Activated CD8-positive, alpha-beta memory T cell treated with anti-CD3 and anti-CD28 coated beads for 1 hour (primary cell): Measurements from ENCODE around the gene OR10H5.
"Not testable (repeated sequence)": the region's sequence is repeated elsewhere in the genome, so short reads cannot be mapped to it uniquely, and the experiment has no call there.

ENCODE experiments used
- DNase-seq, 2 donors: peaks; one replicate each; pipeline ENCODE4 v3.0.0-alpha.2; 2020; ENCODE audit warnings: low read depth in 1 of 2; ENCODE audit errors: extremely low read depth in 1 of 2

The OR10H5 gene

GRCh38 chr19:15787611-15788155 is at the start of gene OR10H5:
Gene OR10H5, plus strand, starts transcription at chr19:15787661. Its CDS starts 6,388 bp downstream, at chr19:15794049.
- no peak for DNase-seq

DNA sequence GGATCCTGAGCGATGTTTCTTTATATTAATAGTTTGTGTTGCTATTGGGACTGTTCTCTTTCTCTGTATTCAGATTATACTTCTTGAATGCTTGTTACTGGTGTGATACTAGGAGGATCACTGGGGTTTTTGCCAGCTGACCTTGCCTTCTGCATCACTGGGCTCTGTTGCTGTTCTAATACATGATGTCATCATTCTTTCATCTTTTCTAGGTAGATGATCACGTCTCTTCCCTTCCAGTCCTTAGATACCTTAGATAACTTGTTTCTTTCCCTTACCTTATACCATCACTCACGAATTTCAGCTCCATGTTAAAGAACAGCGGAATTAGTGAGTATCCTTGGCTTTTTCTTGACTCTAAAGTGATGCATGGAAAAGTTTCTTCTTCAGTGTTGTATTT is 49.7 kb upstream of the OR10H5 start, which contains the start of gene OR10H3:
TSS of gene OR10H3 (plus strand) at position 264 of the 400 bp plus-strand sequence. CDS start 3,408 bp downstream, outside the sequence.
- DNase-seq = no peak

GRCh38 chr19:15740785-15741184 is 46.7 kb upstream of the OR10H5 start:
- no peak for DNase-seq

- DNase-seq = no peak
These were observed 39.2 kb upstream of the OR10H5 start for GRCh38 chr19:15748239-15748638.

DNA sequence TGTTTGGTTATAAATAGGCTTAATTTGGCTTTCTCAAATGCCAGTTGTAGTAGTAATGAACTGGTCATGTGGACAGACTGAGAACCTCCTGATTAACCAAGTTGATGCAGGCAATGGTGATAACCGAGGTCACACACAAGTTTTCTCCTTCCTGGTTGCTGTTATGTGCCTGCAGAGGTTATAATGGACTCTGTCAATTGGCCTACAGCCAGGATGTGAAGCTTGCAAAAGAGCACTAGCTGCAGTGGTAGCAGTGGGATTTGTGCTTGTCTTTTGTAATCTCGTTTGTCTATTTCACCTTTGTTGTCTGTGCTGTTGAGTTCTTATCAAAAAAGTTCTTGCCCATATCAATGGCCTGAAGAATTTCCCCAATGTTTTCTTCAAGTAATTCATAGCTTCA is 29.1 kb upstream of the OR10H5 start:
- DNase-seq = no peak

GRCh38 chr19:15759962-15760565 is 27.4 kb upstream of the OR10H5 start:
- no peak for DNase-seq

- DNase-seq = no peak
These were observed 17.9 kb upstream of the OR10H5 start for GRCh38 chr19:15769586-15769985.

- not testable (repeated sequence) for DNase-seq
These were observed 13.3 kb upstream of the OR10H5 start for GRCh38 chr19:15774159-15774558.

DNA sequence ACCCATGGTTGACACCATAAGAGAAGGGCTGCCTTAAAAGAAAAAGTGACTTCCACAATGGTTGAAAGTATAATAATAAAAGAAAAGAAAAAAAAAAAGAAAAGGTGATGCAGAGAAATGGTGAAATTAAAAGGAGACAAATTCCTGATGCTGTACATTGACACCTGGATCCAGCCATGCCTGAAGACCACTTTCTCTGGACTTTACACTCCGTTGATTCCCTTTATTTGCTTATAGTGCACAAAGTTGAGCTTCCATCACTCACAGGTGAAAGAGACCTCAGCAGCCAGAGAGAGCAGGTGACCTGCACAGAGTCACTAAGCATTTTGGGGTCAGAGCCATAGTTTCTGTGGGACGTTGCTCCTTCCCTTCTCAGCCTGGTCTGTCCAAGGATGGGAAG is 12.2 kb upstream of the OR10H5 start:
- DNase-seq = no peak

DNA sequence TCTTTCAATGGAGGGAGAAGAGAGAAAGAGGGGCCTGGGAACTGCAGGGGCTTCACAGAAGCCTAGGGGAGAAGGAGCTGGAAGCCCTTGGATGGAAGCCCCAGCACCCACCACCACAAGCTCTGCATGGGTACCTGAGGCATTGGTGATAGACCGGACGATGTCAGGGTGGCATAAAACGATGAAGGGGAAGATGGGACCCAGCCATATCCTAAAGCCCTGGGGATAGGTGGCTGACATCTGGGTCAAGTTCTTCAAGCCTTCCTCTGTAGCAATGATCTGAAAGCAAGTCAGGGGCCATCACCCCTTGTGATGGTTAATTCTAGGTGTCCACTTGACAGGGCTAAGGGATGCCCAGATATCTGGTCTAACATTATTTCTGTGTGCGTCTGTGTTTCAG is 11.2 kb upstream of the OR10H5 start:
- DNase-seq = no peak

DNA sequence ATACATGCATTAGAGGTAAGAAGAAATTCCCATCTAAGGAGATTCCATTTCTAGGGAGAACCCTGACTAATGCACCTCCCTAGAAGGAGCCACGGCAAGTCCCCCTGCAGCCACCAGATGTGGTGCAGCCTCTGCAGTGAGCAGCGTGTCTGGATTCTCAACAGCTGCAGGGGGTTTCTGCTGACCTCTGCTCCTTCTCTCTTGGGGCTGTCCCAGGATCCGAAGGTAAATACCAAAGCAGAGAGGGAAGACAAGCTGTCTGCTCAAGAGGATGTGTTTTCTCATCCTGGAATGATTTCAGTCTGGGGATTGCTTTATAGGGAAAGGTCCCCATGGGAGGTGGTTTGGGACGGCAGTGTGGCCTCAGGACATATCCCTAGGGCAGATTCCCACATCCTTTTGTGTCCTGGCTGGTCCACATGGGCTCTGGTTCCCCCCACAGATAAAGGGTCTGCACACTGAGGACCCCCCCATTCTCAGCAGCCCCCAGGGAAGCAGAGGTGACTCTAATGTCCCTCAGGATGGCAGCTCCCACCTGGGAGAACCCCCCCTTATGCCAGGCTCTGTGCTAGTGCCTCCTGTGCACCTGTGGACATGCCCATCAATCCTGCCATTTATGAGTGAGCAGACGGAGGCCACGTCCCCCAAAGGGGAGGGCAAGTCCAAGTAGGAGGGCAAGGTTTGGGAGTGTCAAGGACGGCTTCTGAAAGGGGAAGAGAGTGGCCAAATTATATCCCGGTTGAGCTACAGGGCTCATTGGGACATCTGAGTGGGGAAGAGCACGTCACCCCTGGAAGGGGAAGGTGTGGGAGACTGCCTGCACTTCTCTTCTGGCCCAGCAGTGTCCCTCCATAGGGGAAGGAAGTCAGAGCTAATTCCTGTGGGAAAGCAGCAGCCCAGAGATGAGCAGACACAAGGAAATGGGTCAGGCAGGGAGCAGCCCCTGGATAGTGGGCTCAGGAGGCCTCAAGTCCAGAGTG is 10.2 kb upstream of the OR10H5 start:
- no peak for DNase-seq

- no peak for DNase-seq
These were observed 7.5 kb upstream of the OR10H5 start for GRCh38 chr19:15779756-15780476.

GRCh38 chr19:15780610-15781418 is 6.6 kb upstream of the OR10H5 start:
- DNase-seq = no peak

DNA sequence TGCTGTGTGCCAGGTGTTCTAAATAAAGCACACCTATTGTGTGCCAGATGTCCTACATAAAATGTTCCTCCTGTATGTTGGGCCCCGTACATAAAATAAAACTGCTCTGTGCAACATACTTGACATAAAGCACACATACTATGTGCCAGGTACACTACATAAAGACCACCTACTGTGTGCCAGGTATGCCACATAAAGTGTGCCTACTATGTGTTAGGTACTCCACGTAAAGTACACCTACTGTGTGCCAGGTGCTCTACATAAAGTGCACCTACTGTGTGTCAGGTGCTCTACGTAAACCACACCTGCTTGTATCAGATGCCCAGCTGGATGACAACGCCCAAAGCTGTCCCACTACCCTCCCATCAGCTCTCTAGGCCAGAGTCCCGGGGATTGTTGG is 5.8 kb upstream of the OR10H5 start:
- DNase-seq = no peak

- no peak for DNase-seq
These were observed 5.2 kb upstream of the OR10H5 start for GRCh38 chr19:15782211-15782610.

DNA sequence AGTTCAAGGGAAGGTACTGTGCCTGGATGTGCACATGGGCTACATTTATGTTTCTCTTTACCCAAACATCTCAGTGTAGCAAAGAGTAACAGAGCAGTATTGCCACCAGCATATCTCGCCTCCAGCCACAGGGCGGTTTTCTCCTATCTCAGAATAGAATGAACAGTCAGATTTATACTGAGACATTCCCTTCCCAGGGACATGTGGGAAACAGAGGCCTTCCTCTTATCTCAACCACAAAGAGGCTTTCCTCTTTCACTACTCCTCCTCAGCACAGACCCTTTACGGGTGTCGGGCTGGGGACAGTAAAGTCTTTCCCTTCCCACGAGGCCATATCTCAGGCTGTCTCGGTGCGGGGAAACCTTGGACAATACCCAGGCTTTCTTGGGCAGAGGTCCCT is 4.6 kb upstream of the OR10H5 start:
- not testable (repeated sequence) for DNase-seq

GRCh38 chr19:15788594-15789270 is 1.3 kb downstream of the OR10H5 start:
- no peak for DNase-seq

GRCh38 chr19:15790096-15790495 is 2.6 kb downstream of the OR10H5 start:
- no peak for DNase-seq

GRCh38 chr19:15794279-15794678 is 6.8 kb downstream of the OR10H5 start:
- not testable (repeated sequence) for DNase-seq

GRCh38 chr19:15810335-15810734 is 22.9 kb downstream of the OR10H5 start:
- no peak for DNase-seq
